IPS-18c (cell line): ENCODE results near the gene IL3RA.
"Not testable (repeated sequence)": the region's sequence is repeated elsewhere in the genome, so short reads cannot be mapped to it uniquely, and the experiment has no call there.

Experiments
- H3K4me3 ChIP-seq: 2 replicates; pipeline ENCODE4 v1.7.0; 2013; ENCODE audit warnings: low read depth, mild to moderate bottlenecking, low read length, moderate library complexity; ENCODE audit not compliant: insufficient read depth
- H3K9me3 ChIP-seq: one replicate; pipeline ENCODE4 v1.6.1; 2013; ENCODE audit warnings: mild to moderate bottlenecking, low read length, moderate library complexity; ENCODE audit not compliant: control insufficient read depth, insufficient read depth

IL3RA gene

DNA sequence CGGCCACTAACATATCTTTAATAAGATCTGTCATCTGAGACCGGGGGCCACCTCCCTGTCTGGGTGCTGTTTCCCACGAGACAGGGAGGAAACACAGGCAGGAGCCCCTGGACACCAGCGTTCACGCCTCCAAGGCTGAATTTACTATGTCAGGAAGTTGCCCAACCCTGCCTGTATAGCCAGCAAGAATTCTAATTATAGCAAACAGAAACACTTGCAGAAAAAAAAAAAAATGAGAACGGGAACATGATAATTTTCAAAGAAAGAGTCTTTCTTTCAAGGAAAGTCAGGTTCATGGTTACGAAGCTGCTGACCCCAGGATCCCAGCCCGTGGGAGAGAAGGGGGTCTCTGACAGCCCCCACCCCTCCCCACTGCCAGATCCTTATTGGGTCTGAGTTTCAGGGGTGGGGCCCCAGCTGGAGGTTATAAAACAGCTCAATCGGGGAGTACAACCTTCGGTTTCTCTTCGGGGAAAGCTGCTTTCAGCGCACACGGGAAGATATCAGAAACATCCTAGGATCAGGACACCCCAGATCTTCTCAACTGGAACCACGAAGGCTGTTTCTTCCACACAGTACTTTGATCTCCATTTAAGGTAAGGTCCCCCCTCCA is at the start of gene IL3RA:
Gene IL3RA, plus strand, starts transcription at position 455 of the 613 bp plus-strand sequence. CDS start 4,981 bp downstream, outside the sequence.
- Histone ChIP-seq H3K4me3 (no peak within 1 kb of the TSS), H3K9me3 (peaks cover 6% of the 10 kb centered on the region)

DNA sequence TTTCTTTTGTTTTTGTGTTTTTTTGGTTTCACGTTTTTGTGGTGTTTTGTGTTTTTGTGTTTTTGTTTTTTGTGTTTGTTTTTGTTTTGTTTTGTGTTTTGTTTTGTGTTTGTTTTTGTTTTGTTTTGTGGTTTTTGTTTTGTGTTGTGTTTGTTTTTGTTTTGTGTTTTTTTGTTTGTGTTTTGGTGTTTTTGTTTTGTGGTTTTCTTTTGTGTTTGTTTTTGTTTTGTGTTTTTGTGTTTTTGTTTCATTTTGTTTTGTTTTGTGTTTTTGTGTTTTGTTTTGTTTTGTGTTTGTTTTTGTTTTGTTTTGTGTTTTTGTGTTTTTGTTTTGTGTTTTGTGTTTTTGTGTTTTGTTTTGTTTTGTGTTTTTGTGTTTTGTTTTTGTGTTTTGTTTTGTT is 47.0 kb upstream of the IL3RA start:
- Histone ChIP-seq H3K9me3 (no peaks in the 10 kb centered on the region), H3K4me3 (no peak overlapping the region)

DNA sequence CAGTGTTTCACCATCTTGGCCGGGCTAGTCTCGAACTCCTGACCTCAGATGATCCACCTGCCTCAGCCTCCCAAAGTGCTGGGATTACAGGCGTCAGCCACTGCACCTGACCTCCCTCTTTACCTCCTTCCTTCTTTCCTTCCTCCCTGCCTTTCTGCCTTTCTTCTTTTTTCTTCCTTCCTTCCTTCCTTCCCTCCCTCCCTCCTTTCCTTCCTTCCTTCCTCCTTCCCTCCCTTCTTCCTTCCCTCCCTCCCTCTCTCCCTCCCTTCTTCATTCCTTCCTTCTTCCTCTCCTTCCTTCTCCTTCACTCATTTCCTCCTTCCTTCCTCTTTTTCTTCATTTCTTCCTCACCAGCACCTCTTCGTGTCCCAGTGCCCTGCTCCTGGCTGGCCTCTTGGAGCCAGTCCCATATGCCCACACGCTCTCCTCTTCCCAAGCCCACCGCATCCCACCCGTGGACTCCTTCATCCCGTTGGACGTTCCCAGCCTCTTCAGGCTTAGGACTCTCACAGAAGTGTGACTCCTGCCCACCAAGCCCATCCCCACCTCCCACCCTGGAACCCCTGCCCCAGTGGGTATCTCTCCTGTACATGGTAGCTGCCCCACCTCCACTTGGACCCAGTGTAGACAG is 45.4 kb upstream of the IL3RA start:
- Histone ChIP-seq H3K9me3 (peaks cover 3% of the 10 kb centered on the region), H3K4me3 (no peak overlapping the region)

DNA sequence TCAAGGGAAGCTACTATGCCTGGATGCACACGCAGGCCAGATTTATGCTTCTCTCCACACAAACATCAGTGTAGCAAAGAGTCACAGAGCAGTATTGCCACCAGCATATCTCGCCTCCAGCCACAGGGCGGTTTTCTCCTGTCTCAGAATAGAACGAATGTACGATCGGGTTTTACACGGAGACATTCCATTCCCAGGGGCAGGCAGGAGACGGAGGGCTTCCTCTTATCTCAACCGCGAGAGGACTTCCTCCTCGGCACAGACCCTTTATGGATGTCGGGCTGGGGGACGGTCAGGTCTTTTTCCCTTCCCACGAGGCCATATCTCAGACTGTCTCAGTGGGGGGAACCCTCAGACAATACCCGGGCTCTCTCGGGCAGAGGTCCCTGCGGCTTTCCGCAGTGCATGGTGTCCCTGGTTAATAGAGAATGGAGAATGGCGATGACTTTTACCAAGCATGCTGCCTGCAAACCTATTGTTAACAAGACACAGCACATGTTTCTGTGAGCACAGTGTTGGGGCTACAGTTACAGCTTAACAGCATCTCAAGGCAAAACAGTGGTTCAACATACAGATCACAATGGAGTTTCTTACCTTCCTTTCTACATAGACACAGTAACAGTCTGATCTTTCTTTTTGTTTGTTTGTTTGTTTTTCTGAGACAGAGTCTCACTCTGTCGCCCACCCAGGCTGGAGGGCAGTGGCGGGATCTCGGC is 43.9 kb upstream of the IL3RA start:
- no peak overlapping the region for H3K4me3 ChIP-seq
- H3K9me3 ChIP-seq: peaks cover 3% of the 10 kb centered on the region

DNA sequence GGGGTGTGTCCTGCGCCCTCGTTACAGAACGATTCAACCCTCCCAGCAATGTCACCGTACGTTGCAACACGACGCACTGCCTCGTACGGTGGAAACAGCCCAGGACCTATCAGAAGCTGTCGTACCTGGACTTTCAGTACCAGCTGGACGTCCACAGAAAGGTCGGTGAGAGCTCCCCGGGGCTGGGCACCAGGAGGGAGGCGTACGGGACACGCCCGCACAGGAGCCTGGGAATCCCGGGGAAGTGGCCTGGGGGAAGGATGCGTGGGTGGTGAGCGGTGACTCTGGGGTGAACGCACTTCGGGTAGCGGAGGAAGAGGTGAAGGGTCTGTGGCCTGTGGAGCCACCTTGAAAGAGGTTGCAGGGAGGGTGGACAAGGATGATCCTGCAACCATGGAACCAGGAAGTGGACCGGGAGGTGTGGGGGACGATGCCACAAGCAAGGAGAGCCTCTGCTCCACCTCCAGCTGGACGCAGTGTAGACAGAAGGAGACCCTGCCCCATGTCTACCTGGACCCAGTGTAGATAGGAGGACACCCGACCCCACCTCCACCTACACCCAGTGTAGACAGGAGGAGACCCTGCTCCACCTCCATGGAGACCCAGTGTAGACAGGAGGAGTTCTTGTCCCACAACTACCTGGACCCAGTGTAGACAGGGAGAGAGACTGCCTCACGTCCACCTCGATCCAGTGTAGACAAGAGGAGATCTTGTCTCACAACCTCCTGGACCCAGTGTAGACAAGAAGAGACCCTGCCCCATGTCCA is 42.1 kb upstream of the IL3RA start:
- Histone ChIP-seq H3K4me3 (no peak overlapping the region; the same call in 1 of the 2 replicates), H3K9me3 (peaks cover 9% of the 10 kb centered on the region)

DNA sequence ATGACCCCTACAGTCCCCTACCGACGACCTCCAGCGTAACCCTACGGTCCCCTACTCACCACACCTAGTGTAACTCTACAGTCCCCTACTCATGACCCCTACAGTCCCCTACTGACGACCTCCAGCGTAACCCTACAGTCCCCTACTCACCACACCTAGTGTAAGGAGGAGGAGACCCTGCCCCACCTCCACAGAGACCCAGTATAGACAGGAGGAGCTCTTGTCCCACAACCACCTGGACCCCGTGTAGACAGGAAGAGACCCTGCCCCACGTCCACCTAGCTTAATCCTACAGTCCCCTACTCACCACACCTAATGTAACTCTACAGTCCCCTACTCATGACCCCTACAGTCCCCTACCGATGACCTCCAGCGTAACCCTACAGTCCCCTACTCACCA is 41.0 kb upstream of the IL3RA start:
- H3K4me3 ChIP-seq: no peak overlapping the region
- H3K9me3 ChIP-seq: peaks cover 13% of the 10 kb centered on the region

DNA sequence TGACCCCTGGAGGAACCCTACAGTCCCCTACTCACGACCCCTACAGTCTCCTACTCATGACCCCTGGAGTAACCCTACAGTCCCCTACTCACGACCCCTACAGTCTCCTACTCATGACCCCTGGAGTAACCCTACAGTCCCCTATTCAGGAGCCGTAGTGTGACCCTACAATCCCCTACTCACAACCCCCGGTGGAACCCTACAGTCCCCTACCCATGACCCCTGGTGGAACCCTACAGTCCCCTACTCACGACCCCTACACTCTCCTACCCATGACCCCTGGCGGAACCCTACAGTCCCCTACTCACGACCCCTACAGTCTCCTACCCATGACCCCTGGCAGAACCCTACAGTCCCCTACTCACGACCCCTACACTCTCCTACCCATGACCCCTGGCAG is 39.0 kb upstream of the IL3RA start:
- H3K9me3 ChIP-seq: peaks cover 13% of the 10 kb centered on the region
- not testable (repeated sequence) for H3K4me3 ChIP-seq

DNA sequence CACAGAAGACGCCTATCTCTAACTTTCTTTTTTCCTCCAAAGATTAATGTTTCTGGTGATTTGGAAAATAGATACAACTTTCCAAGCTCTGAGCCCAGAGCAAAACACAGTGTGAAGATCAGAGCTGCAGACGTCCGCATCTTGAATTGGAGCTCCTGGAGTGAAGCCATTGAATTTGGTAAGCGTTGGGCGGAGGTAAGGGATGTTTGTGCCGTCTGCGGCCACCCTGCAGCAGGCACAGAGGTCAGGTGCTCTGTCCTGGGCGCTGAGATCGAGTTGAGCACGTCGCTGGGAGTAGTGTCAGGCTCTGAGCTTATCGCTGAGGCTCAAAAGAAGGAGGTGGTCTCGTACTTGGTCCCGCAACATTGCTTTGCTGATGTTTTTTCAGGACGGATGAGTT is 36.1 kb upstream of the IL3RA start:
- Histone ChIP-seq H3K9me3 (peaks cover 13% of the 10 kb centered on the region), H3K4me3 (no peak overlapping the region)

DNA sequence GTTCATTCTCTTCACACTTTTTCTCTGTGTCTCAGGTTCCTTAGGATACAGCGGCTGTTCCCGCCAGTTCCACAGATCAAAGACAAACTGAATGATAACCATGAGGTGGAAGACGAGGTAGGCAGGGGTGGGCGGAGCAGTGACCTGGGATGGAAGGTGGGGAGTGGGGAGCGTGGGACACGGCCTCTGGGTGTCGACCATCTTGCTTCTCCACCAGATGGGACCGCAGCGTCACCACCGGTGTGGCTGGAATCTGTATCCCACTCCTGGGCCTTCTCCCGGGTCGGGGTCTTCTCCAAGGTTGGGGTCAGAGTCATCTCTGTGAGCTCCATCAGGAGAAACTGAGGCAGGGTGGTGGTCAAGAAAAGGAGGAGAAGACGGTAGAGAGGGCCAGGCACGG is 31.2 kb upstream of the IL3RA start:
- Histone ChIP-seq H3K4me3 (no peak overlapping the region), H3K9me3 (peaks cover 7% of the 10 kb centered on the region)

DNA sequence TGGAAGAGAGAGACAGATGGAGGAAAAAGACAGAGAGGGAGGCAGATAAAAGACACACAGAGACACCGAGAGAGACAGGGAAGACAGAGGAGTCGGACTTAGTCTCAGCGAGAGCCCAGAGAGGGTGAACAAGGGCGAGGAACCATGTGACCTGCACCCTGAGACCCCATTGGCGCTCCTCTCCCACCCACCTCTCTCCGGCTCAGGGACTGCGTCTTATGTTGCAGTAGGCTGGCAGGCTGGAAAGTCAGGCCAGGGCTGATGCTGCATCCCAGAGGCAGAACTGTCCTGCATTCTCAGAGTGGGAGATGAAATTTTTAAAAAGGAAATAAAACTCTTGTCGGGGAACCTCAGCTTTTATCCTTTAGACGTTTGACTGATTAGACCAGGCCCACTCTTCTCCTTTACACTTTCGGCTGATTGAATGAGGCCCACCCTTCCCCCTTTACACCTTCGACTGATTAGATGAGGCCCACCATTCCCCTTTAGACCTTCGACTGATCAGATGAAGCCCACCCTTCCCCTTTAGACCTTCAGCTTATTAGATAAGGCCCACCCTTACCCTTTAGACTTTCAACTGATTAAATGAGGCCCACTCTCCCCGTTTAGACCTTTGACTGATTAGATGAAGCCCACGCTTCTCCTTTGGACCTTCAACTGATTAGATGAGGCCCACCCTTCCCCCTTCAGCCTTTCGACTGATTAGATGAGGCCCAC is 29.5 kb upstream of the IL3RA start:
- Histone ChIP-seq H3K9me3 (peaks cover 8% of the 10 kb centered on the region), H3K4me3 (no peak overlapping the region)

DNA sequence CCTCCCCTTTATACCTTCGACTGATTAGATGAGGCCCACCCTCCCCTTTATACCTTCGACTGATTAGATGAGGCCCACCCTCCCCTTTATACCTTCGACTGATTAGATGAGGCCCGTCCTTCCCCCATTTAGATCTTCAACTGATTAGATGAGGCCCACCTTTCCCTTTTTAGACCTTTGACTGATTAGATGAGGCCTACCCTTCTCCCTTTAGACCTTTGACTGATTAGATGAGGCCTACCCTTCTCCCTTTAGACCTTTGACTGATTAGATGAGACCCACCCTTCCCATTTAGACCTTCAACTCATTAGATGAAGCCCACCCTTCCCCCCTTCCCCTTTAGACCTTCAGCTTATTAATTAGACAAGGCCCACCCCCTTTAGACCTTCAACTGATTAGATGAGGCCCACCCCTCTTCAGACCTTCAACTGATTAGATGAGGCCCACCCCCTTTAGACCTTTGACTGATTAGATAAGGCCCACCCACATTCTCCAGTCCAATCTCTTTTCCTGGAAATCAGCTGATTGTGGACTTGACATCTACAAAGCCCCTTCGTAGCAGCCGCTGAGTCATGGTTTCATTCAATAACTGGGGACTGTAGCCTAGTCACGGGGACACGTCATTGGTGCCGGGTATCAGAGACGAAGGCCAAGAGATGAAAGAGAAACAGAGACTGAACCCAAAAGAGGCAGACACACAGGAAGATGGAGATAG is 28.8 kb upstream of the IL3RA start:
- no peak overlapping the region for H3K4me3 ChIP-seq
- peaks cover 11% of the 10 kb centered on the region for H3K9me3 ChIP-seq

DNA sequence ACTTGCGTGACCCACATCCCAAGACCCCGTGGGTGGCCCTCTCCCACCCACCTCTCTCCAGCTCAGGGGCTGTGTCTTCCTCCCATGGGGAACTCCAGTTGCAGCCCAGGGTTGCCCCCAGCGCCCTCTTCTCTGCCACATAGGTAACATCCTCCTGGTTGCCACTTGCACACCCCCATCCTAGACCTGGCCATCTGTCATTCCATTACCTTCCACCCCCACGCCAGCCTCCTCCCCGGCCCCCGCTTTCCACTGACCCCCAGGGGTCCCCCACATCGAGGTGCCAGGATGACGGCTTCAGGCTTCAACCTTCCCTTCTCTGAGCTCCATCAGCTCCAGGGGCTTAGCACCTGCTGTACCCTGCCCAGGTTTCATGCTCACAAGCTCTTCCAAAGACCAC is 28.1 kb upstream of the IL3RA start:
- Histone ChIP-seq H3K4me3 (no peak overlapping the region), H3K9me3 (peaks cover 11% of the 10 kb centered on the region)

DNA sequence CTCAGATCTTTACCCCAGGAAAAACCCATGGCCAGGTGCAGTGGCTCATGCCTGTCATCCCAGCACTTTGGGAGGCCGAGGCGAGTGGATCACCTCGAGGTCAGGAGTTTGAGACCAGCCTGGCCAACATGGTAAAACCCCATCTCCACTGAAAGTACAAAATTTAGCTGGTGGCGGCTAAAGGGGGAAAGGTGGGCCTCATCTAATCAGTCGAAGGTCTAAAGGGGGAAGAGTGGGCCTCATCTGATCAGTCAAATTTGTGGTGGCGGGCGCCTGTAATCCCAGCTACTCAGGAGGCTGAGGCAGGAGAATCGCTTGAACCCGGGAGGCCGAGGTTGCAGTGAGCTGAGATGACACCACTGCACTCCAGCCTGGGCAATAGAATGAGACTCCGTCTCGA is 27.7 kb upstream of the IL3RA start:
- H3K4me3 ChIP-seq, H3K9me3 ChIP-seq: not testable (repeated sequence)

DNA sequence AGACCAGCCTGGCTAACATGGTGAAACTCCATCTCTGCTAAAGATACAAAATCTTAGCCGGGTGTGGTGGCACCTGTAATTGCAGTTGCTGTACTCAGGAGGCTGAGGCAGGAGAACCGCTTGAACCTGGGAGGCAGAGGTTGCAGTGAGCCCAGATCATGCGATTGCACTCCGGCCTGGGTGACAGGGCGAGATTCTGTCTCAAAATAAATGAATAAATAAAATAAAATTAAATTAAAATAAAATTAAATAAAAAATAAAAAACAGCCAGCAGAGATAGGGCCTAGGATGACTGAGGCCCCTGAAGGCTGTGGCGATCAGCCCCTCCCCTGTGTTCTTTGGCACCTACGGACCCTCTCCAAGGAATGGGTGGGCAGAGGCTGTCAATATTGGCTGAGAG is 22.8 kb upstream of the IL3RA start:
- peaks cover 8% of the 10 kb centered on the region for H3K9me3 ChIP-seq
- H3K4me3 ChIP-seq: no peak overlapping the region

DNA sequence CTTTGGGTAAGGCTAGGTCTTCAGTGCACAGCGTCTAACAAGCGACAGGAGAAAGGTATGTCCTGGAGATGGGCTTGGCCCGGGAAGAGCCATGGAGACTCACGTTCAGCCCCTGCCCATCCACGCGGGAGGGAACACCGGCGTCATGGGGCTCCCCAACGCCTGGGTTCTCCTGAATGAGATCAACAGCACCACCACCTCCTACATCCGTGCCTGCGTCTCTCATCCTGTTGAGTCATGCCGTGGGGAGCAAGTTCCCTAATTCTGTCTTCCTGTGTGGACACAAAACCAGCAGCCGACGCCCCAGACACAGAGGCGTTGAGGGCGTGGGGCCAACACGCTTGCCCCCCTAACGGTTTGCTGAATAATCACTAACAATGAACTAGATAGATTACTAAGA is 20.1 kb upstream of the IL3RA start:
- Histone ChIP-seq H3K4me3 (no peak overlapping the region), H3K9me3 (peaks cover 8% of the 10 kb centered on the region)

DNA sequence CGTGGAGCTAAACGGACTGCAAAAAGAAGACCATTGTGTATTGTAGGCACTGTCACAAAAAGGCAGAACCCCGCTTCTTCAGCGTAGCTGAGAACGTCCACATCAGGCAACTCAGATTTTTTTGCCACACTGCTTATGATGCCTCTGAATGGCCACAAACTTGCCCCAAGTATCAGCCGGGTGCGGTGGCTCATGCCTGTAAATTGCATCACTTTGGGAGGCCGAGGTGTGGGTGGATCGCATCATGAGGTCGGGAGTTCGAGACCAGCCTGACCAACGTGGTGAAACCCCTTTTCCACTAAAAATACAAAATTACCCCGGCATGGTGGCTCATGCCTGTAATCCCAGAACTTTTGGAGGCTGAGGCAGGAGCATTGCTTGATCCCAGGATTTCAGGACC is 14.9 kb upstream of the IL3RA start:
- H3K4me3 ChIP-seq: no peak overlapping the region
- H3K9me3 ChIP-seq: peaks cover 2% of the 10 kb centered on the region

DNA sequence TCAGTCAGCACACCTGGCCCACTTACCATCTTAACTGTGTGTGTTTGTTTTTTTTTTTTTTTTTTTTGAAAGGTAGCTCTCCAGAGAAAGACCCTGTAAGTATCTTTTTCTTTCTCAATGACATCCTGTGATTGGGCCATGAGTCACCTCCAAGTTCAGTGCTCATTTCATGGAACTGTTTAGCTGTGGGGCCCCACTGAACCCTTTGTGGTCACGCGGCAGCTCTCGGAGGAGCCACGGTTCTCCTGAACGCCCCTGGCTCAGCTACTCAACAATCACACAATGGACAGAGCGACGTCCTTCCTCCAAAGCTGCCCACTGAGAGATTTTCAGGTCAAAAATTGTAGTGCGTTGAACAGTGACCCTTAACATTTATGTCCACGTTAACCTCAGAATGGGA is 14.2 kb upstream of the IL3RA start:
- H3K9me3 ChIP-seq: peaks cover 2% of the 10 kb centered on the region
- no peak overlapping the region for H3K4me3 ChIP-seq
